GM18870 (cell line): ENCODE data around the gene MYH1.

Source experiments
- ATAC-seq: cut with Tn5 transposase; IDR thresholded peaks from one replicate; pipeline ENCODE4 v1.9.1; 2021; ENCODE audit warnings: moderate library complexity; ENCODE audit not compliant: unreplicated experiment

MYH1 gene

DNA sequence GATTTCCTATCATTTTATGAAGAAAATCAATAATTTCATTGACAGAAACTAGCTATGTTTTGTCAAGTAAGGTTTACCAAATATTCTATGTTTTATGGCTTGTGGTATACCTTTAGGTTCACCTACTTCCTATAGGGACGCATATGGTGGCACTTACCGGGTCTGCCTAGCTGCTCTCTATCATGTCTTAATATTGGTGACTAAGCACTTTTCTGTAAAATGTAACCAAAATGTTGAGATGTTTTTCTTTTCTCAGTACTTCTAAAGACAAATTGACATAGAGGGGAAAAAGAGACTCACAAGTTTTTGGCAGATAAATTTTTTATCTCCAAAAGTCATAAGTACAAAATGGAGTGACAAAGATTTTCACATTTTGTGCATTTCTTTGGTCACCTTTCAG, 26.3 kb downstream of the MYH1 start:
- ATAC-seq = no peak

DNA sequence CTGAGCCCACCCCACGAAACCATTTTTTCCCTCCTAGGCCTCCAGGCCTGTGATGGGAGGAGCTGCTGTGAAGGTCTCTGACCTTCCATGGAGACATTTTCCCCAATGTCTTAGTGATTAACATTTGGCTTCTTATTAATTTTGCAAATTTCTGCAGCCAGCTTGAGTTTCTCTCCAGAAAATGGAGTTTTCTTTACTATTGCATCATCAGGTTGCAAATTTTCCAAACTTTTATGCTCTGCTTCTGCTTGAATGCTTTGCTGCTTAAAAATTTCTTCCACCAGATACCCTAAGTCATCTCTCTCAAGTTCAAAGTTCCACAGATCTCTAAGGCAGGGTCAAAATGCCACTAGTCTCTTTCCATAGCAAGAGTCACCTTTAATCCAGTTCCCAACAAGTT, 36.1 kb downstream of the MYH1 start:
- no peak for ATAC-seq

DNA sequence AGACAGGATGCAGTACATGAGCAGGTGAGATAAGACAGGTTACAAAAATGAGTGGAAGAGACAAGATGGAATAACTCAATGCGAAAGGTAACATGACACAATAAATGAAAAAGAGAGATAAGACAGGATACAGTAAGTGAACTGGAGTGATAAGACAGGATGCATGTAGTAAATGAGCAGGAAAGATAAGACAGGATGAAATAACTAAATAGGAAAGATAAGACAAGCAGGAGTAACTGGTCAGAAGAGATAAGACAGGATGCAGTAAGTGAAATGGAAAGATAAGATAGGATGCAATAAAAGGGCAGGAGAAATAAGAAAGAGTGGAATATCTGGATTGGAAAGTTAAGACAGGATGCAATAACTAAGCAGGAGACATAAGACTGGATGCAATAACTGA, 40.6 kb downstream of the MYH1 start:
- ATAC-seq = no peak

DNA sequence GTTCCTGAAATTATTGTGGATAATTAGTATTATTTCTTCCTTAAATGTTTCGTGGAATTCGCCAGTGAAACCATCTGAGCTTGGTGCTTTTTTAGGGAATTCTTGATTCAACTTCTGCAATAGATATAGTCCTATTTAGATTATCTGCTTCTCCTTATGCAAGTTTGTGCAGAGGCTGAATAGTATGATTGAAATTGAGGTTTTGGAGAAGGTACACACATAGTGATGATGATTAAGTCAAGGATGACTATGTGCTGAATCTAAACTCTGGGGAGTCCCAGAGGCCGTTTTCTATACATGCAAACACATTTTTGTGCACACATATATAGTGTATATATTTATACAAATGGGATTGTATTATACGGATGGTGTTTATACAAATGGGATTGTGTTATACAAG, 43.8 kb downstream of the MYH1 start:
- ATAC-seq = no peak

DNA sequence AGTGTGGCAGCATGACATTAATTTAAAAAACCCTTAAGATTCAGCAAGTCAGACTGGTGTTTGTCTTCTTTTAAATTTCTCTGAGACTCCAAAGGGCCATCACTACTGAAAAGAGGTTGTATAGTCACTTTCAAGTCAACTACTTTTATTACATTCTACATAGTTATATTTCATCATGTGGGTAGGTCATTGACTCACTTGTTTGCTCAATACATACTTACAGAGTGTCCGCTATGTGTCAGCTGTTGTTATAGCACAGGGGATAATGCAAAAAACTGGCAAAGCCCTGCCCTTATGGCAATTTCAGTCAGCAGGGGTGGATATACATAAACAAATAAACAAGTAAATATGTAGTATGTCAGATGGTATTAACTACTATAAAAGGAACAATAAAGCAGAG, 46.5 kb downstream of the MYH1 start:
- no peak for ATAC-seq

DNA sequence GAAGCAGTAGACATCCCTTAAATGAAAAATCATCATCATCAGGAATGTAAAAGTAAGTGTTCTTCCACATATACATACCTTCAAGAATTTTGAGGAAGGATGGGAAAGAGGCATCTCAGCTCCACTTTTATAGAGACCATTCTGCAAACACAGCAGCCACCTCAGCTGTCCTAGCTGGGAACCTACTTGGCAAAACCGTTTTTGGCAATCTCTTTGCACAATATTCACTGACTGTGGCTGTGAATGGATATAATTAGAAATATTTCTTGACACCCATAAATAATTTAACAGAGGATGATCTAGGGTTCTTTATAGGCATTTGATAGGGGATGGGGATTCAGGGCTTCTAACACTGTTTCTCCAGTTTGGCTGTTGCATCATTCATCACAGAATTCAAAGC, 48.9 kb downstream of the MYH1 start, which contains the start of gene MYH4:
MYH4 (minus strand) TSS at position 101 of the 400 bp plus-strand sequence. CDS start 2,814 bp downstream, outside the sequence.
- ATAC-seq = no peak

DNA sequence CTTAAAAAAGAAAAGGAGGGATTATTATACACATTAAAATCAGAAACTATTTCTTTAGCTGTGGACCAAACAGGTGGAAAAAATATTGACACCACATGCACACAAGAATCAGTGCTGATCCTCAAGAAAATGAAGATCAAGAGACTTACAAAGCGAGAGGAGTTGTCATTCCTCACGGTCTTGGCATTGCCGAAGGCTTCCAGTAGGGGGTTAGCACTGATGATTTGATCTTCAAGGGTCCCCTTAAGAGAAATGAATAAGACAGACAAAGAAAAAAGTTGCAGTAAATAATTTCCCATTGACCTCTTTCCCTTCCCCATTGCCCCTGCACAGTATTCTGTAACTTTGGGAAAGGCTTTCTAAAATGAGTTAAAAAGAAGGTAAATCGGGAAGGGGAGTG, 54.9 kb downstream of the MYH1 start:
- no peak for ATAC-seq

DNA sequence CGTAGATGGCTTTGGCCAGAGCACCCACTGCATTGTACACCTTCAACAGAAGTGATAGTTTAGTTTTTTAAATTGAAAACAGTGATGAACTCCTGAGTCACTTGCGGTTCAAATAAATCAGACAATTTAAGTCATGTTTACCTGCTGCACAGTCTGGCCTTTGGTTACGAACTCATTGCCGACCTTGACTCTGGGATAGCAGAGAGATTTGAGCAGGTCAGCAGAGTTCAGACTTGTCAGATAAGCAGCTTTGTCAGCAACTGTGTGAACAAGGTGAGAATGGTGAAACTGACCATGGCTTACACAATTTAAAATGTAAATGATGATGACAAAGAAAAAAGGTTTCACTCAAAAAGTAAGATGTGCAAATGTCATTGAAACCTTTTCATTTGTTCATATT, 58.3 kb downstream of the MYH1 start:
- ATAC-seq = no peak

DNA sequence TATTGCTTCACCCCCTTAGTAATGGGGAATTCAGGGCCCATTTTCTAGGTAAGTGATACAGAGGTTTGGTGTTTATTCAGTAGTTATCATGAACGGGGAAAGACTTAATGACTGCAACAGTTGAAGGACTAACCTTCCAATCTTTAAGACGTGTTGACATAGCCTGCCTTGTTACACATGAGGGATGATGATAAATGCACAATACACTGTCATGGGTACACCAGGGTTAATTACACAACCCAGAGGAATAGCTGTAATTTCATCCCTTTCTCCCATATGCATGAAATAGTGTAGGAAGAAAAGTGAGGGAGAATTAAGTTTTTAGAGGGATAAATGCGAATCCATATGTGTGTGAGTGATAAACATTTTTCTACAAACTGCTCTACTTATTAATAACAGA, 59.6 kb downstream of the MYH1 start:
- ATAC-seq = no peak

DNA sequence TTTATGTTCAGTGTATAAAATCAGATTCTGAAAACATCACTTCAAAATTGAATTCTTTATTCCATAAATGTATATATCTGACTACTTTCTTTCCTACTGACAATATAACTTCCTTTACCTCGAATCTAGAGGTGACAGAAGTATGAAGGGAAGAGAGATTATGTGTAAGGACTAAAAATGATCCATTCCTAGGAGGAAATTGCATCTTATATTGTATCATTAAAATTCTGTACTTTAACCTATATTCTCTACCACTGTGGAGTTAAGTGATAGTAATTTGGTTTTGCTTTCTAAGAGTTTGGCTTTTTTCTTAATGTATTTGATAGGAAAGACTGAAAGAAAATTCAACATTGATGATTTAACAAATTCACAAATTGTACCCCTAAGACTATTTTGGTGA, 60.4 kb downstream of the MYH1 start:
- ATAC-seq = no peak

DNA sequence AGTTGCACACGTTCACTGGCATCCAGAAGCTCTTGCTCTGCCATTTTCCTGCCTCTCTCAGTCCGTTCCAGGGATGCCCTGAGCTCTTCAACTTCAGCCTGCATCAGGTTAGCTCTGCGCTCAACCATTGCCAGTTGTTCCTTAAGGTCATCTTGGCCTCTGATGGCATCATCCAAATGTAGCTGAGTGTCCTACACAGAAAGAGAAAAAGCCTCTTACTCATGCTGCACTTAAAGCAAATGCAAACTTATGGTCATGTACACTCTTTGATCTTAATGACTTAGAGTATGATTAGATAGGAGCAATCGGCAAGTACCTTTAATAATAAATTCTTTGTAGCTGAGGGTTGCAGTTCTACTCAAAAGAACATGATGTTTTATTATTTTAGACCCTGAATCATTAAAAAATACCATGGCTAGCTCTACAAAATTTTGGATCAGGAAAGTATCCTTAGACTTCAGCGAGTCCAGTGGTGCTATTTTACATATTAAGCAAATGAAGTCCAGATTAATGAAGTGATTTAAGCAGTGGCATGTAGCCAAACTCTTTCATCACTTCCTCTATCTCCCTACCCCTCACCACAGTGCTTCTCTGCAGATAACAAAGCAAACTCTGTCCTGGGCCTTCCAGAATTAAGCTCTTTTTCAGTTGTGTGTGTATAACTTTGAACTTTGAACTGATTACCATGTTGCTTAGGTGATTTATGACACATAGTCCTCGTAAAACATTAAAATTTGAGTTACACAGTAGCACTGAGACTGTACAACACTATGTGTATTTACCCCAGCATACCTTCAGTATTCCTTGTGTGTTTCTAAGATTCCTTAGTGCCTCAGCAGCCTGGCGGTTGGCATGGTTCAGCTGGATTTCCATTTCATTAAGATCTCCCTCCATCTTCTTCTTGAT, 71.1 kb downstream of the MYH1 start:
- ATAC-seq = no peak
